Epithelial cell of proximal tubule (primary cell): ENCODE data around the gene DDX42. TPM values are rescaled to one million over a fixed set of nuclear protein-coding genes. Genes with fewer than 3 reads are reported as not detected.

Experiments
- DNase-seq: peaks from one replicate; pipeline ENCODE4 v3.0.0-alpha.2; 2011; ENCODE audit warnings: low read depth
- H3K4me3 ChIP-seq: 2 replicates; pipeline ENCODE4 v1.5.1; 2011; ENCODE audit warnings: low read depth, mild to moderate bottlenecking, low read length
- total RNA-seq: library from RNA; depleted of rRNA; stranded (reverse); fragments of >200 nt; gene quantifications from 2 replicates; pipeline ENCODE4 v1.2.3, GENCODE V29; 2015
- TF ChIP-seq, protein P1 (sequence below): conservative IDR thresholded peaks from 2 replicates; pipeline ENCODE4 v1.5.1; 2012; ENCODE audit warnings: low read depth, mild to moderate bottlenecking, low read length

DDX42 gene
- total RNA-seq, 1 donor from 2014 or later: 44.6 TPM

DNA sequence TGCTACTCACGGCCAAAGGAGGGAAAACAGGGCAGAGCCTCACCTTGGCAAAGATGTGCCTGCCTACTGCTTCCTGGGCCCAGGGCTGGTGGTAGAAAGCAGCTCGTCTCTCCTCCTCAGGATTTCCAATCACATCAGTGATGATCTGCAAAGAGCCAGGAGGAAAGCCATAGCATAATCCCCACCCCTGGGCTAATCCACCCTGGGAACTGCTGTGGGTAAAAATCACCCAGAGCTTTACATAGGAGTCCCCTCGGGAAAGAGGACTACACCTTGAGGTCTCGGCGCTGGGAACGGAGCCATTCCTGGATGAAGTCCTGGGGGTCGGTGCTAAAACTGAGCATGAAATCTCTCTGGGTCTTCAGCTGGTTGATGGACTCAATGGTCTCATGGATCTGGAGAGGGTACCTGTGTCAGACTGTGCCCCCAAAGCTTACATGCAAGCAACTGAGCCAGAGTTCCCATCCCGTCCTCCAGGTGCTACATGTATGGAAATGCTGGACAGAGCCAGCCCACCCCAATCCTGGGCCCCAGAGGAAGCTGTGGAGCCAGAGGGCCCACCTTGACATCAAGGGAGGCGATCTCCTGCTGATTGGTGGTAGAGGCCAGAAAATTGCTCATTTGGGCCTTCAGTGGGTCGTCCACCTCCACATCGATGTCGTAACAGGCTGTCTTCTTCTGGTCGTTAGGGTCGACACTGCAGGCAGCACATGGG lies 59.2 kb downstream of the DDX42 start:
- no peak overlapping the region for H3K4me3 ChIP-seq
- TF ChIP-seq, protein P1, sequence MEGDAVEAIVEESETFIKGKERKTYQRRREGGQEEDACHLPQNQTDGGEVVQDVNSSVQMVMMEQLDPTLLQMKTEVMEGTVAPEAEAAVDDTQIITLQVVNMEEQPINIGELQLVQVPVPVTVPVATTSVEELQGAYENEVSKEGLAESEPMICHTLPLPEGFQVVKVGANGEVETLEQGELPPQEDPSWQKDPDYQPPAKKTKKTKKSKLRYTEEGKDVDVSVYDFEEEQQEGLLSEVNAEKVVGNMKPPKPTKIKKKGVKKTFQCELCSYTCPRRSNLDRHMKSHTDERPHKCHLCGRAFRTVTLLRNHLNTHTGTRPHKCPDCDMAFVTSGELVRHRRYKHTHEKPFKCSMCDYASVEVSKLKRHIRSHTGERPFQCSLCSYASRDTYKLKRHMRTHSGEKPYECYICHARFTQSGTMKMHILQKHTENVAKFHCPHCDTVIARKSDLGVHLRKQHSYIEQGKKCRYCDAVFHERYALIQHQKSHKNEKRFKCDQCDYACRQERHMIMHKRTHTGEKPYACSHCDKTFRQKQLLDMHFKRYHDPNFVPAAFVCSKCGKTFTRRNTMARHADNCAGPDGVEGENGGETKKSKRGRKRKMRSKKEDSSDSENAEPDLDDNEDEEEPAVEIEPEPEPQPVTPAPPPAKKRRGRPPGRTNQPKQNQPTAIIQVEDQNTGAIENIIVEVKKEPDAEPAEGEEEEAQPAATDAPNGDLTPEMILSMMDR: no peak
- no peak for DNase-seq

DNA sequence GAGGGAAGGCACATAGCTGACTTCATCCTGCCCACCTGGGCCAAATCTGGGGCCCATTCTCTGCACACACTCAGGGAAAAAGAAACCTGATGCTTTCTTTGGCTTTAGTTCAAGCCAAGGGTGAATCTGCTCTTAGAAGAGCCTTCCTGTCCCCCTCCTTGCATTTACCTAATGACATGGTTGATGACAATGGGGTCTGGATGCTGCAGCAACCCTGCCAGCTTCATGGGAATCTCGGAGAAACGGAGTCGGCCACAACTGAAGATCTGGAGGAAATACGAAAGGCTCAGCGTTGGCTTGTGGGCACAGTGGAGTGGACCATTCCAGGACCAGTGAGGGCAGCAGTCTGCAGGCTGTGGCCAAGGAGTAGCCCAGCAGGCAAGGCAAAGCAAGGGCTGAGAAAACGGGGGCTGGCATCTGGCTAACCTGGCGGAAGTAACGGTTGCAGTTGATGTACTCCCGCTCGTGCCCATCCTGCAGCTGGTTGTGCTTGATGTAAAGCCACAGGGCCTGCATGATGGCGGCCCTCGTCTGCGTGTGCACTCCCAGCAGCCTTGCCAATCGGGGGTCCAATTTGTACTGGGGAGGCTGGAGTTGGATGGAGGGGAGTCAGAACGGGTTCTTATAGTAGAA lies 59.9 kb downstream of the DDX42 start:
- TF ChIP-seq, protein P1: no peak
- H3K4me3 ChIP-seq: no peak overlapping the region
- DNase-seq: no peak

DNA sequence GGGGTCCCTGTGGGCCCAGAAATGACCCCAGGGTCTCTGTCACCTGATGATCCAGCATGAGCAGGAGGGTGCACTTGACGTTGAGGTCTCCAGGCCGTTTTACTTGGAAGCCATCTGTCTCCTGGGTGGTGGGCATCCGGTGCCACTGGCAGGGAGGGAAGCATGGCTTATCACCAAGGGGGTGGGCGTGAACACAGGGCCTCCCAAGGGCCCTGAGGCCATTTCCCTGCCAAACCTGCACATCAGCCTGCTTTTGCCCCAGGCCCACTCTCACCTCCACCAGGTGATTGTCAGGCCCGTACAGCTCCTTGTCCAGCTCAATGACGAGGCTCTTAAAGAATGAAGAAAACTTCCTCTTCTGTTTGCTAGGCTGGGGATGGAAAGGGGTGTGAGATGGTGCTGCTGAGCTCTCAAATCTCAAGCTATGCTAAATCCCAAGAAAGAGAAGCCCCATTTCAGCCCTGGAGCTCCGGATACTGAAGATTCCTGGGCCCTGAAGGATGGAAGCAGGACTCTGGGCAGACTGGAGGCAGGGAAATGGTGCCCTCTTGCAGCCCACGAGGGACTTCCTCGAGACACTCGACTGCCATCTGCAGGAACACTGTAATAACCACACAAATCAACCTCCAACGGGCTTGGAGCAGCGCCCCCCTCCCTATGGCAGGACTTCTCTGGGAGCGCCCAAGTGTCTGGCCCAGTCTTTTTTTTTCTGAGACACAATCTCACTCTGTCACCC lies 60.6 kb downstream of the DDX42 start:
- TF ChIP-seq, protein P1: peak; percentile 70
- no peak overlapping the region for H3K4me3 ChIP-seq
- DNase-seq: no peak

DNA sequence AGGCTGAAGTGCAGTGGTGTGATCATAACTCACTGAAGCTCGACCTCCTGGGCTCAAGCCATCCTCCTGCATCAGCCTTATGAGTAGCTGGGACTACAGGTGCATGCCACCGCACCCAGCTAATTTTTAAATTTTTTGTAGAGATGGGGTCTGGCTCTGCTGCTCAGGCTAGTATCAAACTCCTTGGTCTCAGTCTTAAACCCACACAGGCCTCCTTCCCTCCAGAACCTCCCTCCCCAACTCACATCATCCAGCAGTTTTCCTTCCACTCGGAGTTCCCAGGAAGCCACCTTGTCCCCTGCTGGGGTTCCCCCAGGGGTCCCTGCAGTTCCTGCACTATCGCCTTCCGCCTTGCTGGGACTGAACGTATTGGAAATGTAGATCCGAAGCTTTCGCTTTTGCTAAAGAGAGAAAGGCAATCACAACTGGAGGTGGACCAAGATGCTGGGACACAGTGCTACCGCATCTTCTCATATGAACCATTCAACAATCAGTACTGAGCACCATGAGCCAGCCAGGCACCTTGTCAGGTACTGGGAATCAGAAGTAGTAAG lies 61.3 kb downstream of the DDX42 start:
- TF ChIP-seq, protein P1: no peak
- no peak for DNase-seq

DNA sequence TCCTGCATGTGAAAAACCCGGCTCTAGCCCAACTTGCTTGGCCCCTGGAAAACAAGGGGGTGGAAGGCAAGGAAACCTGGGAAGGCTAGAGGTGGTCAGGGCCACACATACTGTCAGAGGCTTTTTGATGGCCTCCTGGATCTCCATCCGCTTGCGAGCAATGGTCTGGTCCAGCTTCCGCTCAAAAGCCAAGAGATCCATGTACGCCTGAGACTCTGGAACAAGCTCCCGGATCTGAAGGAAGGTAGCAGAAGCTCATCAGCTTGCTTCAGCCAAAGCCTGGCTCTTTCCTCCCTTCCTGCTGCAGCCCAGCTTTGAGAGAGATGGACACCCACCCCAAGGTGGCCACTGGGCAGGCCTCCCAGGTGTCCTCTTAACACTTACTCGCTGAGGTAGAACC lies 62.8 kb downstream of the DDX42 start:
- TF ChIP-seq, protein P1: no peak
- H3K4me3 ChIP-seq: no peak overlapping the region
- DNase-seq: no peak

More for the DNA sequence above, 61.3 kb downstream of the DDX42 start:
- no peak overlapping the region for H3K4me3 ChIP-seq

DNA sequence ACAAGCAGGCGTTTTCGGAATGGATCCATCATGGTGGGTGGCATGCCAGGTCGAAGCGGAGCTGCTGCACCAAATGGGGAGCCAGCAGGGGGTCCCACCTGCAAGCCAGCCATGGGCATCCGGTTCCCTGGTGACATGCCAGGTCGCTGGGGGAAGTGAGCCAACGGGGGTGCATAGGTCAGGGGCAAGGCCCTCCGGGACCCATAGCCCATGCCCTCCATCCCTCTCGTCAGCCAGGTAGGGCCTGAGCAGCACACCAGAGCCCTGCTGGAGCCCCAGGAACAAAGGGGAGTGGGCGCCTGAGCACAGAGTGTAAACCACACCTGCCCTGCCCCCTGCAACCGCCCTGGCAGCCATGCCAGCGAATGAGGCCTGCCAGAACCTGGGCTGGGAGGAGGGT lies 63.5 kb downstream of the DDX42 start:
- H3K4me3 ChIP-seq: no peak overlapping the region
- TF ChIP-seq, protein P1: no peak
- no peak for DNase-seq
